GM12875 (cell line): Measurements from ENCODE around the gene PON3.

ENCODE experiments used
- H3K4me3 ChIP-seq: one replicate; pipeline ENCODE4 v1.5.1; 2011; ENCODE audit warnings: low read depth, low read length, control low read depth
- TF ChIP-seq, protein P1 (sequence below): IDR thresholded peaks from 2 replicates; pipeline ENCODE4 v1.5.1; 2011; ENCODE audit warnings: low read depth, mild to moderate bottlenecking, control low read depth, inconsistent platforms, low read length, moderate library complexity, borderline replicate concordance; ENCODE audit not compliant: insufficient read depth

Gene PON3

DNA sequence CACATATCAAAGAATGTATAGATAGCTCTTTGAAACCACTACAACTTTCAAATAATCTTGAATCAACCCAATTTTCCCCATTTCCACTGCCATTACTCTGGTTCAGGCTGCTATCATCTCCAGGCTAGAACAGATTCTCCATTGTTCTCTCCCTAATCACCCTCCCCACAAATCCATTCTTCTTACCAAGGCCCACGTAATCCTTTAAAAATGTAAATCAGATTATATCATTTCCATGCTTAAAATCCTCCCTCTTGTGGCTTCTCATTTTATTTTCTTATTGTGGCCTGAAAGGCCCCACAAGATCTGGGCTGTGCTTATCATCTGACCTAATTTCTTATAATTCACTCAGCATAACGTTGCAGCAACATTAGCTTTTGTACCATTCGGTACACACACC lies 68.8 kb downstream of the PON3 start:
- TF ChIP-seq, protein P1, sequence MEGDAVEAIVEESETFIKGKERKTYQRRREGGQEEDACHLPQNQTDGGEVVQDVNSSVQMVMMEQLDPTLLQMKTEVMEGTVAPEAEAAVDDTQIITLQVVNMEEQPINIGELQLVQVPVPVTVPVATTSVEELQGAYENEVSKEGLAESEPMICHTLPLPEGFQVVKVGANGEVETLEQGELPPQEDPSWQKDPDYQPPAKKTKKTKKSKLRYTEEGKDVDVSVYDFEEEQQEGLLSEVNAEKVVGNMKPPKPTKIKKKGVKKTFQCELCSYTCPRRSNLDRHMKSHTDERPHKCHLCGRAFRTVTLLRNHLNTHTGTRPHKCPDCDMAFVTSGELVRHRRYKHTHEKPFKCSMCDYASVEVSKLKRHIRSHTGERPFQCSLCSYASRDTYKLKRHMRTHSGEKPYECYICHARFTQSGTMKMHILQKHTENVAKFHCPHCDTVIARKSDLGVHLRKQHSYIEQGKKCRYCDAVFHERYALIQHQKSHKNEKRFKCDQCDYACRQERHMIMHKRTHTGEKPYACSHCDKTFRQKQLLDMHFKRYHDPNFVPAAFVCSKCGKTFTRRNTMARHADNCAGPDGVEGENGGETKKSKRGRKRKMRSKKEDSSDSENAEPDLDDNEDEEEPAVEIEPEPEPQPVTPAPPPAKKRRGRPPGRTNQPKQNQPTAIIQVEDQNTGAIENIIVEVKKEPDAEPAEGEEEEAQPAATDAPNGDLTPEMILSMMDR: no peak

GRCh38 chr7:95324431-95324830 lies 71.7 kb downstream of the PON3 start, which contains the start of gene PON1:
TSS of gene PON1 (minus strand) at chr7:95324532. CDS start at chr7:95324475, 57 bp downstream.
- no peak within 1 kb of the TSS for H3K4me3 ChIP-seq

More for the DNA sequence above, 68.8 kb downstream of the PON3 start:
- H3K4me3 ChIP-seq: no peak overlapping the region

DNA sequence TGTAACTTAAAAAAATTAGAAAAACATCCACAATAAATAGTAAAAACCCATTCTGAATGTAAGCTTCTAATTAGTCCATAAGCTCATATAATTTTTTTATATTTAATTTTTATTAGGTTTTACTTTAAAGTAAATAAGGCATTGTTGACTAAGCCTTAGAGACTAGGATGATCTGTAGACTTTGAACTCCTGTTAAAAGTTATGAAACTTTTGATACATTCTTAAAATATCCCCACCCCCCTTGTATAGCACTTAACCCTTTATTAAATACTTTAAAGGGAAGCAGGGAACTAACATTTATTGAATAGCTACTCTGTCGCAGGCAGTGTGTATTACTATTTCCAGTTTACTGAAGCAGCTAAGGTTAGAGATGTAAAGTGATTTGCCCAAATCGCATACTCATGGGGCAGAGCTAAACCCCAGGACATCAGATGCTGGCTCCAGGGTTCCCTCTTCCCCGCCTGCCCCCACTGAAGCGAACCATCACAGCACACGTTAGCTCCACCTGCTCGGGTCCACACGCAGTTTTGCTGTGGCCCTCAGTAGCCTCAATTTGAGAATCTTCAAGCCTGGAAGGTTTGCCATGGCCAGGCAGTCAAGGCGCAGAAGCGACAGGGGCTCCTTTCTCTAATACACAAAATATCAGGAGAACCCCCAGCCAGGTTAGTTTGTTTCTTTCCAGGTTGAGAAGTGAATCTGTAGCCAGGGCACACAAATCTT lies 72.6 kb downstream of the PON3 start:
- H3K4me3 ChIP-seq: no peak overlapping the region
- TF ChIP-seq, protein P1: no peak

More at GRCh38 chr7:95324431-95324830, 71.7 kb downstream of the PON3 start, which contains the start of gene PON1:
- TF ChIP-seq, protein P1: no peak

DNA sequence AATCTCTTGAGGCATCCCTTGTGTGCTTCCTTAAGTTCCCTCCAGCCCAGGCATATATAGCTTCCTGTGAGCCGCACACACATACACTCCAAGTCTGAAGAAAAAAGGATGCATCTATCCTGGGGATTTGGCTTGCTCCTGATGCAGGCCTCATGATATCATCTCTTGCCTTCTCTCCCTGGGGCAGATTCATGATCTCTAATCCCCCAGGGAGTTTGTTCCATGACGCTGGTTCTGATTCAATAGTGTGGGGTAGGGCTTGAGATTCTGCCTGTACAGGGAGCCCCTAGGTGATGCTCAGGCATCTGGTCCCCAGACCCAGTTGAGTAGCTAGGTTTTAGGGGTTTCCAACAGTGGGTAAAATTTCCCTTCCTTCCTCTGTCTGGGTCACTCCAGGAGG lies 73.3 kb downstream of the PON3 start:
- H3K4me3 ChIP-seq: no peak overlapping the region

GRCh38 chr7:95322396-95322795 lies 73.8 kb downstream of the PON3 start:
- TF ChIP-seq, protein P1: no peak

More for the DNA sequence above, 73.3 kb downstream of the PON3 start:
- TF ChIP-seq, protein P1: no peak

DNA sequence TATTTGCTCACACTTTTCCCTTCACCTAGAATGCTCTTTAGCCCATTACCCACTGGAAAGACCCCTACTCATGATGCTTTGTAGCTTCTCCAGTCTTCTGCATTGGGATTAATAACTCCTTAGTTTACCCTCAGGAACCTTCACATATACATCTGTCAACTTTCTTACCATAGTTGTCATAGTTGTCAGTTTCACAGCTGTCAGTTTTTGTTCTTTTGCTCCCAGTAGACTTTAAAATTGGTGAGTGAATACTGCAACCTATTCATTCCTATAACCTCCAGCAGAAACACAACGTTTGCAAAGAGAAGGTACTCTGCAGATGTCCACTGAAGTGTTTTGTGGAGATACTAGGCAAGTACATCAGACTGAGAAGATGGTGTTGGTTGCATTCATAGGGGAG lies 74.5 kb downstream of the PON3 start:
- TF ChIP-seq, protein P1: no peak

More at GRCh38 chr7:95322396-95322795, 73.8 kb downstream of the PON3 start:
- H3K4me3 ChIP-seq: no peak overlapping the region

GRCh38 chr7:95320651-95321050 lies 75.5 kb downstream of the PON3 start:
- TF ChIP-seq, protein P1: no peak
- H3K4me3 ChIP-seq: no peak overlapping the region

More for the DNA sequence above, 74.5 kb downstream of the PON3 start:
- no peak overlapping the region for H3K4me3 ChIP-seq
